ENCODE results near the gene GSTM3.
"Not testable (repeated sequence)": the region's sequence is repeated elsewhere in the genome, so short reads cannot be mapped to it uniquely, and the experiment has no call there.

The GSTM3 gene

DNA sequence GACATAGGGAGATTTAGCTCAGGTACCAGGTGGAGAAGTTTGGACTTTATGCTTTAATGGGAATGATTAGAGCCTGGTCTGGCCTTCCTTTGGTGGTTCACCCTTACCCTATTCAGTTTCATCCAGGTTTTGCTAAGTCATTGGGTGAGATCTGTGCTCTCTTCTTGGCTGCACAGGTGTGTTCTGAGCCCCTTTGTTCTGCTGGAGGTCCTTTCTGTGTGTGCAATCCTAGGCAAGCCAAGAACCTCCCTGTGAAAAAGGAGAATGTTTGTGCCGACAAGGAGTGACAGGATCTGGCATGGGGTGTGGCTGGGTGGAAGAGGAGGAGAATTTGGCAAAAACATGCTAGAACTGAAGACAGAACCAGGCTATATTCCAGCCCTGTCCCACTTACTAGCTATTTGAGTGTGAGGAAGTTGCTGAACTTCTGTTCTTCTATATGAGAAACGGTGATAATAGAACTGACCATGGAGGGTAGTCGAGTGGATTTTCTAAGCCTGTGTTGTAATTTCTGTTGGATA, 24.2 kb downstream of the GSTM3 start:
- TF ChIP-seq CTCF (IDR thresholded peaks at IDR 0.05): no peak

- TF ChIP-seq CTCF (IDR thresholded peaks at IDR 0.05): no peak
These were observed 24.7 kb downstream of the GSTM3 start for GRCh38 chr1:109716121-109716520.

DNA sequence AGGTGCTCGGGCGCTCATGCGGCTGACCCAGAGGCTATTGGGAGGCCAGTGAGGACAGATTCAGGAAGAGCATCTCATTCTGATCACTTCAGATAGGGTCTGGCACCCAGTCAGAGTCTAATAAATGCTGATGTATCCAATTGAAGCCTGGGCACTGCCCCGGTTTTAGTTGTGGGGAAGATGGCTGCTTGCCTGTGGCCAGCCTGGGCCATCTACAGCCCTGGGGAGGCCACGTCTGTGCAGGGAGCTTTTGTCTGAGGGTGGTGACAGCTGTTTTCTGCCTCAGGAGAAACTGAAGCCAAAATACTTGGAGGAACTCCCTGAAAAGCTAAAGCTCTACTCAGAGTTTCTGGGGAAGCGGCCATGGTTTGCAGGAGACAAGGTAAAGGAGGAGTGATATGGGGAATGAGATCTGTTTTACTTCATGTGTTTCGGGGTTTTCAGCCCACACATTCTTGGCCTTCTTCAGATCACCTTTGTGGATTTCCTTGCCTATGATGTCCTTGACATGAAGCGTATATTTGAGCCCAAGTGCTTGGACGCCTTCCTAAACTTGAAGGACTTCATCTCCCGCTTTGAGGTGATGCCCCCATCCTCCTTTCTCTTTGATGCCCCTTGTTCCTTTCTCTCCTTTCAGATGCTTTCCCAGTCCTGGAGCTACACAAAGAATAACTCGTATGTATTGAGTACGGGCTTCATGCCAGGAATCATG, 26.0 kb downstream of the GSTM3 start:
- TF ChIP-seq CTCF (IDR thresholded peaks at IDR 0.05): no peak

DNA sequence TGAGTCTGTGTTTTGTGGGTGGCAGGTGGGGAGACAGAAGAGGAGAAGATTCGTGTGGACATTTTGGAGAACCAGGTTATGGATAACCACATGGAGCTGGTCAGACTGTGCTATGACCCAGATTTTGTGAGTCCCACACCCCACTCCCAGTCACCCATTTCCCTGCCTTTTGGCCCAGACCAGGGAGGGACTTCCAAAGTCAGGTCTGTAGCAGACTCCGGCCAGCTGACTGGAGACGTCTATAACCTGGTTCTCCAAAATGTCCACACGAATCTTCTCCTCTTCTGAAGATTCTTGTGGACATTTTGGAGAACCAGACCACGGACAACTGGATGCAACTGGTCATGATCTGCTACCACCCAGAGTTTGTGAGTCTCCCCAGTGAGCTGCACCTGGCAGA, 27.2 kb downstream of the GSTM3 start:
- no peak for TF ChIP-seq CTCF (IDR thresholded peaks at IDR 0.05)

DNA sequence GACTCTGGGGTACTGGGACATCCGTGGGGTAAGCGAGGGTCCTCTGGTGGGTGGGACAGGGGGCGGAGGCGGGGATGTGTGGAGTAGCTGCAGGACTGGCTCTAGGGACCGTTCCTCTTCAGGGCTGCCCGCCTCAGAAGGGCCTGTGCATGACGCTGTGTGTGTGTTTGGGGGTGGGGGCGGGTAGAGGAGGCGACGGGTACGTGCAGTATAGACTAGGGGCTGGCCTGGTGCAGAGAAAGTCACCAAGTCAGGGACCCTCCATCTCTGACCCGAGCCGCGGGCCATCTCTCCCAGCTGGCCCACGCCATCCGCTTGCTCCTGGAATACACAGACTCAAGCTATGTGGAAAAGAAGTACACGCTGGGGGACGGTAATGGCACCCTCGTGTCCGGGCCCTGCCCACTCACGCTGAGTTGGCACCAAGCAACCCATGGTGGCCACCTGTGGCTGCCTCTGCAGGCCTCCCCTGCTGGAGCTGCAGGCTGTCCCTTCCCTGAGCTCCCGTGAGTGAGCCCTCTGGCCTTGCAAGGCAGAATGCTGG, 28.4 kb downstream of the GSTM3 start:
- TF ChIP-seq CTCF (IDR thresholded peaks at IDR 0.05): no peak

- not testable (repeated sequence) for TF ChIP-seq CTCF (IDR thresholded peaks at IDR 0.05)
These were observed 29.1 kb downstream of the GSTM3 start, which contains the start of gene GSTM5 for GRCh38 chr1:109711593-109712320. Gene GSTM5 (plus strand): TSS chr1:109712251. CDS start chr1:109712313, 62 bp downstream.

DNA sequence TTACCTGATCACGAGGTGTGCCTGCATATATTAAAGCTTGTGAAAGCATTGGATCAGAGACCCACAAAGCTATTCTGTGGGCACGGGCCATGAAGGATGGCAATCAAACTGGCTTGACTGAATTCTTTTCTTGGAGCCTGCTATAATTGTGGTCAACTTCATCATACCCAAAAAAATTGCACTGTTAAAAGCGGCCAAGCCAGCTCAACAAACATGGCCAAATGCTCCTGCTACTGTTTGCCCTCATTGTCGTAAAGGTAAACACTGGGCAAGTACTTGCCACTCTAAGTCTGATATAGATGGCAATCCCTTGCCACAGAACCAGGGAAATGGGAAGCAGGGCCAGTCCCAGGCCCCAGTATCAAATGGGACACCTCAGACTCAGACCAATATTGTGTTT, 35.4 kb downstream of the GSTM3 start:
- no peak for TF ChIP-seq CTCF (IDR thresholded peaks at IDR 0.05)
